G401.6 (cell line): ENCODE measurements around the gene STX12.

ENCODE experiments used
- FAIRE-seq: peaks from 2 replicates; lab custom pipeline; 2012; peaks lifted over from hg19 to GRCh38; lab: Jason Lieb, UNC

STX12 gene

GRCh38 chr1:27772932-27773825 lies at the start of gene STX12:
Gene STX12 (plus strand): TSS chr1:27773219. CDS start chr1:27773308, 89 bp downstream.
- FAIRE-seq: peak; percentile 88

GRCh38 chr1:27724961-27725373 lies 48.1 kb upstream of the STX12 start:
- FAIRE-seq: no peak

- FAIRE-seq: peak; percentile 98
Observed at GRCh38 chr1:27725374-27726172, 47.4 kb upstream of the STX12 start, which contains the start of gene FAM76A. Gene FAM76A (plus strand): TSS chr1:27725961. CDS start chr1:27726081, 120 bp downstream.

GRCh38 chr1:27726173-27727044 lies 46.6 kb upstream of the STX12 start:
- FAIRE-seq: no peak

GRCh38 chr1:27727126-27727525 lies 45.9 kb upstream of the STX12 start:
- FAIRE-seq: no peak

- FAIRE-seq: no peak
Observed at GRCh38 chr1:27736252-27736651, 36.8 kb upstream of the STX12 start.

GRCh38 chr1:27741121-27741520 lies 31.9 kb upstream of the STX12 start:
- FAIRE-seq: no peak

- no peak for FAIRE-seq
Observed at GRCh38 chr1:27744556-27744955, 28.5 kb upstream of the STX12 start.

GRCh38 chr1:27745466-27745865 lies 27.6 kb upstream of the STX12 start:
- no peak for FAIRE-seq

GRCh38 chr1:27752360-27752759 lies 20.7 kb upstream of the STX12 start:
- FAIRE-seq: no peak

- no peak for FAIRE-seq
Observed at GRCh38 chr1:27755286-27755685, 17.7 kb upstream of the STX12 start.

- no peak for FAIRE-seq
Observed at GRCh38 chr1:27755865-27756264, 17.2 kb upstream of the STX12 start.

GRCh38 chr1:27759236-27759635 lies 13.8 kb upstream of the STX12 start:
- FAIRE-seq: no peak

- FAIRE-seq: no peak
Observed at GRCh38 chr1:27760426-27760825, 12.6 kb upstream of the STX12 start.

GRCh38 chr1:27762033-27762432 lies 11.0 kb upstream of the STX12 start:
- no peak for FAIRE-seq

- no peak for FAIRE-seq
Observed at GRCh38 chr1:27763358-27763757, 9.7 kb upstream of the STX12 start.

GRCh38 chr1:27770293-27770830 lies 2.7 kb upstream of the STX12 start:
- FAIRE-seq: no peak

- FAIRE-seq: no peak
Observed at GRCh38 chr1:27772036-27772931, 735 bp upstream of the STX12 start.

GRCh38 chr1:27773826-27774445 lies 917 bp downstream of the STX12 start:
- FAIRE-seq: no peak

GRCh38 chr1:27774654-27775053 lies 1.6 kb downstream of the STX12 start:
- no peak for FAIRE-seq
